Measurements from ENCODE around the gene PDE1C. TPM values are rescaled to one million over a fixed set of nuclear protein-coding genes. Genes with fewer than 3 reads are reported as not detected.

Gene PDE1C
- total and polyA plus RNA-seq, 2 of the 4 experiments (the other 2 are of a cell fraction) = 14.2 to 61.5 TPM

GRCh38 chr7:31917256-31917655 lies 153.0 kb downstream of the PDE1C start:
- Histone ChIP-seq H3K4me3 (ENCODE audit: insufficient read depth, low read depth, low read length) (no peak overlapping the region), H4K20me1 (ENCODE audit: insufficient read depth, low read length) (no peaks in the 10 kb centered on the region), H3K4me2 (ENCODE audit: low read depth, low read length) (no peak overlapping the region), H2BK20ac (ENCODE audit: low read depth, low read length) (no peak overlapping the region), H2BK5ac (ENCODE audit: low read depth, low read length, poor library complexity, severe bottlenecking) (no peak overlapping the region), H3K9ac (ENCODE audit: low read depth, low read length) (no peak overlapping the region), H4K91ac (ENCODE audit: insufficient read depth, low read depth, low read length) (no peak overlapping the region), H3K4ac (ENCODE audit: low read depth, low read length) (no peak overlapping the region), H4K8ac (ENCODE audit: low read depth in 2 of 2, low read length in 2 of 2) (no peak overlapping the region), H2BK120ac (ENCODE audit: low read depth, low read length) (no peak overlapping the region), H3K4me1 (ENCODE audit: control insufficient read depth, insufficient read depth, low read length) (peaks cover 3% of the 10 kb centered on the region; the same call in 1 of the 2 replicates), H2AK9ac (replicated peaks; ENCODE audit: low read depth, low read length, poor library complexity) (no peak overlapping the region), H3K9me3 (ENCODE audit: control insufficient read depth, insufficient read depth, low read length) (no peaks in the 10 kb centered on the region), H3K79me1 (ENCODE audit: low read depth in 1 of 2, low read length in 2 of 2) (peaks cover 0 to 9% of the 10 kb centered on the region in 2 experiments; a peak in 3 of 4 replicates), H3K27me3 (ENCODE audit: control insufficient read depth, insufficient read depth, low read length) (no peaks in the 10 kb centered on the region), H3K9me1 (ENCODE audit: insufficient read depth, low read length) (peaks cover 2% of the 10 kb centered on the region; the same call in 1 of the 2 replicates), H3K56ac (ENCODE audit: extremely low read depth, insufficient read depth, low read length) (no peak overlapping the region), H3K27ac (ENCODE audit: insufficient read depth, low read length) (no peak overlapping the region), H2AK5ac (ENCODE audit: low read depth, low read length) (no peak overlapping the region), H3K23ac (ENCODE audit: low read depth, low read length) (no peak overlapping the region), H3K18ac (ENCODE audit: low read depth, low read length) (no peak overlapping the region), H3K14ac (replicated peaks; ENCODE audit: low read depth, low read length) (no peak overlapping the region), H2AFZ (replicated peaks; ENCODE audit: low read length, poor library complexity) (no peak overlapping the region), H4K5ac (ENCODE audit: low read depth, low read length) (no peak overlapping the region), H2BK15ac (ENCODE audit: low read depth, low read length) (no peak overlapping the region), H3K36me3 (ENCODE audit: control insufficient read depth, insufficient read depth, low read length) (no peaks in the 10 kb centered on the region)
- TF ChIP-seq RCOR1 (IDR thresholded peaks at IDR 0.05; ENCODE audit: insufficient replicate concordance, low read length) (no peak), FOS (IDR thresholded peaks at IDR 0.05; ENCODE audit: low read depth, low read length) (no peak), MXI1 (IDR thresholded peaks at IDR 0.05; ENCODE audit: borderline replicate concordance, low read depth, low read length) (no peak), RFX5 (IDR thresholded peaks at IDR 0.05; ENCODE audit: low read depth, low read length) (no peak), BHLHE40 (IDR thresholded peaks at IDR 0.05; ENCODE audit: low read depth, low read length) (no peak), SMC3 (IDR thresholded peaks at IDR 0.05; ENCODE audit: low read depth, low read length) (no peak), RAD21 (IDR thresholded peaks at IDR 0.05; ENCODE audit: low read length) (no peak), CHD1 (IDR thresholded peaks at IDR 0.05; ENCODE audit: low read depth, low read length) (no peak)
- TF ChIP-seq, protein P1, sequence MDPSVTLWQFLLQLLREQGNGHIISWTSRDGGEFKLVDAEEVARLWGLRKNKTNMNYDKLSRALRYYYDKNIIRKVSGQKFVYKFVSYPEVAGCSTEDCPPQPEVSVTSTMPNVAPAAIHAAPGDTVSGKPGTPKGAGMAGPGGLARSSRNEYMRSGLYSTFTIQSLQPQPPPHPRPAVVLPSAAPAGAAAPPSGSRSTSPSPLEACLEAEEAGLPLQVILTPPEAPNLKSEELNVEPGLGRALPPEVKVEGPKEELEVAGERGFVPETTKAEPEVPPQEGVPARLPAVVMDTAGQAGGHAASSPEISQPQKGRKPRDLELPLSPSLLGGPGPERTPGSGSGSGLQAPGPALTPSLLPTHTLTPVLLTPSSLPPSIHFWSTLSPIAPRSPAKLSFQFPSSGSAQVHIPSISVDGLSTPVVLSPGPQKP (IDR thresholded peaks at IDR 0.05; ENCODE audit: borderline replicate concordance, low read depth, low read length) = no peak
- no TSS peak for BruUV-seq (replicated peaks)
- ATAC-seq (ENCODE audit: low read depth) (no peak; the same call in 1 of the 2 replicates), DNase-seq (peak; percentile 46)
- WGBS, 2 experiments (ENCODE audit: extremely low coverage in 2 of 2, insufficient read length in 1 of 2) = 60% methylated on average over 1 of the region's 2 CpGs; no CpG with 5 or more reads in 1 of the 2 experiments
- CTCF ChIA-PET = no interaction called here
- dilution Hi-C loops (cut with HindIII; ENCODE audit: low sequenced_read_pairs, unreplicated experiment) (no loop called here), intact Hi-C loops (cut with micrococcal nuclease) (no loop called here), in situ Hi-C loops (cut with MboI; ENCODE audit: low sequenced_read_pairs) (no loop called here)
- POLR2A ChIA-PET (ENCODE audit: unreplicated experiment) = no interaction called here

Measured in IMR-90 (cell line).